CD4-positive, alpha-beta T cell treated with Interleukin-15 for 1 hour (primary cell): ENCODE measurements around the gene CAPZB.

Experiments used
- DNase-seq: peaks from one replicate; pipeline ENCODE4 v3.0.0-alpha.2; 2020

Gene CAPZB

GRCh38 chr1:19381261-19381660, 104.1 kb downstream of the CAPZB start:
- no peak for DNase-seq

- no peak for DNase-seq
These were observed 107.3 kb downstream of the CAPZB start for GRCh38 chr1:19377812-19378718.

- DNase-seq = no peak
These were observed 108.6 kb downstream of the CAPZB start for GRCh38 chr1:19376428-19377372.

- DNase-seq = no peak
These were observed 109.5 kb downstream of the CAPZB start for GRCh38 chr1:19375631-19376400.

- DNase-seq = no peak
These were observed 110.4 kb downstream of the CAPZB start for GRCh38 chr1:19374926-19375325.

- no peak for DNase-seq
These were observed 111.1 kb downstream of the CAPZB start for GRCh38 chr1:19374083-19374801.

- no peak for DNase-seq
These were observed 111.9 kb downstream of the CAPZB start for GRCh38 chr1:19373211-19374082.

GRCh38 chr1:19372602-19373001, 112.7 kb downstream of the CAPZB start:
- DNase-seq = no peak

- no peak for DNase-seq
These were observed 113.2 kb downstream of the CAPZB start for GRCh38 chr1:19372136-19372514.

GRCh38 chr1:19371226-19372135, 113.9 kb downstream of the CAPZB start:
- no peak for DNase-seq

- DNase-seq = no peak
These were observed 114.7 kb downstream of the CAPZB start for GRCh38 chr1:19370453-19371170.

GRCh38 chr1:19369396-19370090, 115.8 kb downstream of the CAPZB start:
- no peak for DNase-seq

- DNase-seq = no peak
These were observed 116.4 kb downstream of the CAPZB start for GRCh38 chr1:19368964-19369363.

GRCh38 chr1:19368050-19368449, 117.3 kb downstream of the CAPZB start:
- no peak for DNase-seq

- no peak for DNase-seq
These were observed 117.7 kb downstream of the CAPZB start for GRCh38 chr1:19367584-19368041.

- DNase-seq = no peak
These were observed 118.5 kb downstream of the CAPZB start for GRCh38 chr1:19366599-19367536.

GRCh38 chr1:19365721-19366120, 119.6 kb downstream of the CAPZB start:
- DNase-seq = no peak
